ENCODE measurements around the gene HTATSF1. TPM values are rescaled to one million over a fixed set of nuclear protein-coding genes. Genes with fewer than 3 reads are reported as not detected.

Gene HTATSF1
- total RNA-seq, 3 donors from 2014 or later = 37.4 to 41.8 (median 38.7) TPM

DNA sequence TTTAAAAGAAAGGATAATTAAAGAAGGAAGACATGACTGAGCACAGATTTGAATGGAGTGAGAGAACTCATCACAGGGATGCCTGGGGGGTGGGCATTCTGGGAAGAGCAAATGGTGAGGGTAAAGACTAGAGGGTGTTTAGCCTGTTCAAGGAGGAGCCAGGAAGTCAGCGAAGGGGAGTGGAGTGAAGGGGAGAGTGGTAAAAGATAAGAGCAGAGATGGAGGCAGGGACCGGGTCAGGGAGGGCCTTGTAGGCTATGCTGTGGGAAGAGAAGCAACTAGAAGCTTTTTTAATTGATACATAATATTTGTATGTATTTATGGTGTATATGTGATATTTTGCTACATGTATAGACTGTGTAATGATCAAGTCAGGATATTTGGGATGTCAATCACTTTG, 32.4 kb downstream of the HTATSF1 start:
- peak in 1 of 2 donors; percentile 38 for ATAC-seq
- Mint-ChIP-seq H3K4me1 (ENCODE audit: low read depth) (peaks cover 3% of the 10 kb centered on the region), H3K4me3 (no peak overlapping the region), H3K27me3 (ENCODE audit: low read depth) (no peaks in the 10 kb centered on the region), H3K36me3 (ENCODE audit: insufficient read depth) (no peaks in the 10 kb centered on the region), H3K9me3 (no peaks in the 10 kb centered on the region)
- DNase-seq = no peak

DNA sequence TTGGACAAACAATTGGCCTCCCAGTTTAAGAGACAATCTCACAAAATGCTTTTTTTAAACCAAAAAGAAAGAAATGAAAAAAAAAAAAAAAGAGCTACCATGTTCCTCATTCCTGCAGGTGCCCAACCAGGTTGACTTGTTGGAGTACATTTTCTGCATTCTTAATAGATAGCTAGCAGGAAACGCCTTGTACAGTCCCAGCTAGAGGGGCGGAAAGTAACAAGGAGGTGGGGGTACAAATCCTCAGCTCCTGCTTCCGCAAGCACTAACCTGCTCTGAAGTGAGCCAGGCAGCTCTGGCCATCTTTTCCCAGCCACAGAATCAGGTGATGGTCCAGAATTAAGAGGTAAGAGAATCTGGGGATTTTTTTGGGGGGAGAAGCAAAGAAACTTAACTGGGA, 34.6 kb downstream of the HTATSF1 start, which contains the start of gene VGLL1:
Gene VGLL1, plus strand, starts transcription at position 265 of the 400 bp plus-strand sequence. CDS start 3,806 bp downstream, outside the sequence.
- H3K4me1 Mint-ChIP-seq (ENCODE audit: low read depth) = peaks cover 3% of the 10 kb centered on the region
- H3K27me3 Mint-ChIP-seq (ENCODE audit: low read depth) = no peaks in the 10 kb centered on the region
- no peak within 1 kb of the TSS for H3K4me3 Mint-ChIP-seq
- DNase-seq (no peak), ATAC-seq (no peak)
- H3K36me3 Mint-ChIP-seq (ENCODE audit: insufficient read depth) = no peaks in the 10 kb centered on the region
- no peaks in the 10 kb centered on the region for H3K9me3 Mint-ChIP-seq

DNA sequence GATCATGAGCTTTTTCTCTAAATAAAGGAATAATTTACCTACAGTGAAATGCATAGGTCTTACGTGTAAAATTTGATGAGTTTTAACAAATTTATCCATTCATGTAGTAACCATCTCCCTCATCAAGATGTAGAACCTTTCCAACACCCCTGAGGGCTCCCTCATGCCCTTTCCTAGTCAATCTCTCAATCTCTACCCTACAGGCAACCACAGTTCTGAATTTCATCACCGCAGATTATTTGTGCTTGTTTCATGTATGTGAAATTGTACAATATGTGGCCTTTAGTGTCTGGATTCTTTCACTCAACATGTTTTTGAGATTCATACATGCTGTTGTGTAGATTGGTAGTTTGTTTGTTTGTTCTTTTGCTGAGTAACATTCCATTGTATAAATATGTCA, 36.7 kb downstream of the HTATSF1 start:
- no peaks in the 10 kb centered on the region for H3K9me3 Mint-ChIP-seq
- H3K4me1 Mint-ChIP-seq (ENCODE audit: low read depth) = peaks cover 3% of the 10 kb centered on the region
- no peak for ATAC-seq
- H3K27me3 Mint-ChIP-seq (ENCODE audit: low read depth) = no peaks in the 10 kb centered on the region
- H3K4me3 Mint-ChIP-seq = no peak overlapping the region
- no peaks in the 10 kb centered on the region for H3K36me3 Mint-ChIP-seq (ENCODE audit: insufficient read depth)
- DNase-seq = no peak

DNA sequence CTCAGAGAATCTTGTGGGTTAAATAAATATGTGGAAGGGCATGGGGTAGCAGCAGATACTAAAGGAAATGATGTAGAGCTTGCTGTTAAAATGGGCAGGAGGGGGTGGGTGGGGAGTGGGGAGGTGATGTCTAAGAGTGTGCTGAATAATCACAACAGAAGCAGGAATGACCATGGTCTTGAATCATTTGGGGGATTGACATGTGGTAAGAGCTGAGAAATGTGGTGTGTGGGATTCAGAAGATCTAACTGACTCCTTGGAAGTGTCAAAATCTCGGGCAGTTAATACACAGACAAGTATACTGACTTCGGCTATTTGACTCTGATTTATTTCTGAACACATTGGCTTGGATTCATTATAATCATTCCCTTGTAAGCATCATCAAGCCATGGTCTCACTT, 41.4 kb downstream of the HTATSF1 start:
- Mint-ChIP-seq H3K4me3 (no peak overlapping the region), H3K4me1 (ENCODE audit: low read depth) (peaks cover 7% of the 10 kb centered on the region), H3K36me3 (ENCODE audit: insufficient read depth) (no peaks in the 10 kb centered on the region), H3K9me3 (no peaks in the 10 kb centered on the region), H3K27me3 (ENCODE audit: low read depth) (no peaks in the 10 kb centered on the region)
- DNase-seq = no peak
- no peak for ATAC-seq

DNA sequence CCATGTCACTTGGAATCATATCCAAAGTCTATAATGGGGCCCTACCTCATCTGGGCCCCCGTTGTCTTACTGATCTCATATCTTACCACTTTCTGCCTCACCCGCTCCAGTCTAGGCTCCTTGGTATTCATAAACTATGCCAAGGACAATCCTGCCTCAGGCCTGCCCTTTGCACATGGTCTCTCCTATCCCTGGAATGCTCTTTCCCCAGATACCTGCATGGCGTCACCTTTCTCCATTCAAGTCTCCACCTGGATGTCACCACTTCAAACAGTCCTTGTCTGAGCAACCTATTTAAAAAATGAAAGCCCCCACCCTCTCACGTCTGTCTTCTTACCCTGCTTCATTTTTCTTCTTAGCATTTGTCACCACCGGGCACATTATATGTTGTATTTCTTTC, 42.8 kb downstream of the HTATSF1 start:
- no peaks in the 10 kb centered on the region for H3K9me3 Mint-ChIP-seq
- no peak for ATAC-seq

DNA sequence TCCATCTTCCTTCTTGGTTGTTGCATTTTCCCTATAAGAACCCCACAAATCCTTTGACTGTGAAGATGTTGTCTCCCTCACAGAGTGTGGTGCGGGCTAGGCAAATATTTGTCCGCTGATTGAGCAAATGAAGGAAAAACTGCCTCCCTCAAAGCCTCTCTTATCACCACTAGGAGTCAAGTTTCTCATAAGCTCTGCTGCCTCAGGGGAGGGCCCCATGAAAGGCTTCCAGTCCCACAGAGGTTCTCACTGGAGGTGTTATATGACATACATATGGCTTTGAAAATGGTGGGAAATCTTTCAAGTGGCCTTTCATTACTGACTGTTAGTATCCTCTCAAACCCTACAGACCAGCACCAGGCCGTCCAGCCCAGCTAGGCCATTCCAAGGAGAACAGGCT, 43.9 kb downstream of the HTATSF1 start:
- H3K27me3 Mint-ChIP-seq (ENCODE audit: low read depth) = no peaks in the 10 kb centered on the region
- ATAC-seq = no peak
- no peaks in the 10 kb centered on the region for H3K9me3 Mint-ChIP-seq

More for the DNA sequence above, 42.8 kb downstream of the HTATSF1 start:
- no peak for DNase-seq
- H3K4me3 Mint-ChIP-seq = no peak overlapping the region
- no peaks in the 10 kb centered on the region for H3K36me3 Mint-ChIP-seq (ENCODE audit: insufficient read depth)
- H3K27me3 Mint-ChIP-seq (ENCODE audit: low read depth) = no peaks in the 10 kb centered on the region
- H3K4me1 Mint-ChIP-seq (ENCODE audit: low read depth) = peaks cover 14% of the 10 kb centered on the region

DNA sequence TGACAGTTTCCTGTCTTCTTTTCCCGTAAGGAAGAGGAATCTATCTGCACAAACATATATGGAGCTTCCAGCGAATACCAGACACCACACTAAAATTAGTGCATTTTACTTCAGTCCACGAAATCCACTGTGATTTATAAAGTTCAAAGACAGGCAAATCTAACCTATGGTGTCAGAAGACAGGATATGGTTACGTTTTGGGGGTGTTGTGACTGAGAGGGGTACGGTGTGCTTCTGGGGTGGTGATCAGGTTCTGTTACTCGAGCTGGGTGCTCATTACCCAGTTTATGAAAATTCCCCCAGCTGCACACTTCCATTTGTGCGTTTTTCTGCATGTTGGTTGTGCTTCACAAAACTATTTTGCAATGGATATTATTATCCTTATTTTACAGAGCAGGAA, 44.9 kb downstream of the HTATSF1 start:
- H3K4me1 Mint-ChIP-seq (ENCODE audit: low read depth) = peaks cover 34% of the 10 kb centered on the region
- DNase-seq (no peak), ATAC-seq (no peak)
- H3K36me3 Mint-ChIP-seq (ENCODE audit: insufficient read depth) = no peaks in the 10 kb centered on the region
- H3K9me3 Mint-ChIP-seq = no peaks in the 10 kb centered on the region
- H3K27me3 Mint-ChIP-seq (ENCODE audit: low read depth) = no peaks in the 10 kb centered on the region
- no peak overlapping the region for H3K4me3 Mint-ChIP-seq

More for the DNA sequence above, 43.9 kb downstream of the HTATSF1 start:
- Mint-ChIP-seq H3K4me3 (no peak overlapping the region), H3K36me3 (ENCODE audit: insufficient read depth) (no peaks in the 10 kb centered on the region), H3K4me1 (ENCODE audit: low read depth) (peaks cover 25% of the 10 kb centered on the region)
- DNase-seq = no peak

DNA sequence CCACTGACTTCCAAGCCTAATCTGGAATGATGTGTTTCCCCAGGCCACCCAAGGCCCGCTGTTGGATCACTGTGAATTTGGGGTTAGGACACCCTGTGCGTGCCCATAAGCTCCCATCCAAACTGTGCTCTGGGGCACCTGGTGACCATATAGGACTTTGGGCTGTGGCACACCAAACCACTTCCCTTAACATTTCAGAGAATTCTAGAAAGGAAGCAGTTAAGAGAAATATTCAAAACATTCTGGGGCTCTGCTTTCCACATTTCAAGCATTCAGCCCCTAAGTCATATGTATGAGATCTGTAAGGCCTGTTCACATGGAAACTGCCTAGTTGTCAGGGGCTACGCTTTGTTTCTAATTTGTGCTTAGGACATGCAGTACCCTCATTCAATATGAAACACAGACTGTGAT, 49.0 kb downstream of the HTATSF1 start:
- ATAC-seq = peak in 1 of 2 donors; percentile 14
- no peak for DNase-seq
- no peaks in the 10 kb centered on the region for H3K9me3 Mint-ChIP-seq
- H3K4me3 Mint-ChIP-seq = no peak overlapping the region
- peaks cover 38% of the 10 kb centered on the region for H3K4me1 Mint-ChIP-seq (ENCODE audit: low read depth)
- no peaks in the 10 kb centered on the region for H3K36me3 Mint-ChIP-seq (ENCODE audit: insufficient read depth)
- no peaks in the 10 kb centered on the region for H3K27me3 Mint-ChIP-seq (ENCODE audit: low read depth)

DNA sequence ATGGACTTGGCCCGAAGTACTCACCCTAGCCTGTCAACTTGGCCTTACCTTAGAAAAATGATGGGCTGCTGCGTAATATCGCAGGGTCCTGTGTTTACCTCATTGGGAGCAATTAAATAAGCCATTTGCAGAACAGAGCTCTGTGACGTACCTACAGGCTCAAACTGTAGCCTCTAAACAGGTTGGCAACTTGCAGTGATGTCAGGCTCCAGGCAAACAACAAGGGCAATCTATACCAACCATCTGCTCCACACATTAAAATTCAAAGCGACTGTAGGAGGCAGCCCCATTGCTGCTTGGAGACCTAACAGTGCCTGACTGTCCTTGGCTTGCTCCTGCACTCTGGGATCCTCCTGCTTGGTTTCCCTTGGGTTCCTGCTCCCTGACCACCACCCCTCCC, 51.8 kb downstream of the HTATSF1 start:
- DNase-seq (no peak), ATAC-seq (no peak)
- H3K4me1 Mint-ChIP-seq (ENCODE audit: low read depth) = peaks cover 33% of the 10 kb centered on the region
- H3K27me3 Mint-ChIP-seq (ENCODE audit: low read depth) = no peaks in the 10 kb centered on the region
- H3K36me3 Mint-ChIP-seq (ENCODE audit: insufficient read depth) = no peaks in the 10 kb centered on the region
- H3K9me3 Mint-ChIP-seq = no peaks in the 10 kb centered on the region
- no peak overlapping the region for H3K4me3 Mint-ChIP-seq

DNA sequence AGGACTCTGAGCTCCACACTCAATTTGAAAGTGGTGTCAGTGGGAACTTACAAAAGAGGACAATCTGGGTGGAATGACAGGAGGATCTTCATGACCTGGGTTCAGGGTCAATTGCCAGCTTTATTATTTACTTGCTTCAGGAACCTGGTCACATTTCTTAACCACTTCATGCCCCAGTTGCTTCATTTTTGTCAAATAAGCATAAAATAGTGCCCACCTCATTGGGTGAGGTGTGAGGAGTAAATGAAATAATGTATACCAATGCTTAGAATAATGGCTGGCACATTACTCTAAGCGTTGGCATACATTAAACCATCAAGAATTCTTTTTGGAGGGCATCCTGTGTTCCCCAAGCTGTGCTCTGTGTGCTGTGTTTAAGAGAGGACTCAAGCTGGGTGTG, 54.0 kb downstream of the HTATSF1 start:
- Mint-ChIP-seq H3K9me3 (no peaks in the 10 kb centered on the region), H3K4me1 (ENCODE audit: low read depth) (peaks cover 14% of the 10 kb centered on the region), H3K27me3 (ENCODE audit: low read depth) (no peaks in the 10 kb centered on the region), H3K36me3 (ENCODE audit: insufficient read depth) (no peaks in the 10 kb centered on the region), H3K4me3 (no peak overlapping the region)
- DNase-seq (no peak), ATAC-seq (no peak)

DNA sequence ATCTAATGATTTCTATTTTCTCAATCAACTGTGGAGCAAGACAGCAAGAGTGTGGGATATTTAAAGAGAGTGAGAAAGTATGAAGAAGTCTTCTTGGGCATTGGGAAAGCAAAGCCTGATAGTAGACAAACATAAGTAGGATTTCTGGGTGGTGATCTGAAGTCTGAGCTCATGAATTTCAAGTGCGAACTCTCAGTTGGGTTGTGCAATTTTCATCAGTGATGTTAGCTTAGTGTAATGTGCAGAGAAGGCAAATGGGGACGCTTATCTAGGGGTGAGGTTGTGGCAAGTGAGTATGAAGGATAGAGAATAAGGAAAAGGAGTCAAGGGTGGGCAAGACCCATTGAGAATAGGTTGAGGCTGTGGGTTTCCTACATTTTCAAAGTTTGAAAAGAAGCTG, 58.3 kb downstream of the HTATSF1 start:
- DNase-seq = no peak
- Mint-ChIP-seq H3K36me3 (ENCODE audit: insufficient read depth) (no peaks in the 10 kb centered on the region), H3K4me1 (ENCODE audit: low read depth) (no peaks in the 10 kb centered on the region), H3K4me3 (no peak overlapping the region), H3K9me3 (no peaks in the 10 kb centered on the region), H3K27me3 (ENCODE audit: low read depth) (no peaks in the 10 kb centered on the region)
- no peak for ATAC-seq

Other genes with a start within 250 kb of the HTATSF1 start
- 10 to 100 TPM; 16.9 to 20.4 (median 19.4) TPM for gene MAP7D3, start 246.2 kb upstream of the HTATSF1 start, total RNA-seq
- not detected for gene ADGRG4, start 196.6 kb upstream of the HTATSF1 start, total RNA-seq
- gene BRS3, start 9.6 kb upstream of the HTATSF1 start, total RNA-seq = not detected
- gene VGLL1, start 34.6 kb downstream of the HTATSF1 start, total RNA-seq = not detected
- gene CD40LG, start 150.6 kb downstream of the HTATSF1 start, total RNA-seq = 100 to 1,000 TPM in 2 of 3 donors, 10 to 100 TPM in 1; 99.9 to 139 (median 115) TPM